Amniotic epithelial cell (primary cell): ENCODE results near the gene ZNF282.
"Not testable (repeated sequence)": the region's sequence is repeated elsewhere in the genome, so short reads cannot be mapped to it uniquely, and the experiment has no call there.

Source experiments
- DNase-seq: peaks from one replicate; pipeline ENCODE4 v3.0.0-alpha.2; 2010; ENCODE audit warnings: low read depth

The ZNF282 gene

DNA sequence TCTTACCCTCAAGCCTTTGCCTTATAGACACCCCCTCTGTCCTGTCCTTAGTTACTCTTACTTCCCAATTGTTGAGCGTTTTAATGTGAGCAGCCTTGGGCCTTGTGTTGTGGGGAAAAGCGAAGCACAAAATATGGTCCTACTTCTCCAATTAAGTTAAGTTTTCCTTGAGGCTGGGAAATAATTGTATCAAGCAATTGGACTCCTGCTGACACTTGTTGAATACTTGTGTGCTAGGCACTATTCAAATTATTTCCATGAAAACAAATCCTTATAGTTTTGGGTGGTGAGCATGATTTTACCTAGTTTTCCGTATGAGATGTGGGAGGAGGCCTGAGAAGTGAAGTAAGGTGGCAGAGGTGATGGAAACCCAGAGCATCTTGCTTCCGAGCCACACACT is 61.2 kb downstream of the ZNF282 start:
- DNase-seq = no peak

- peak; percentile 7 for DNase-seq
Observed at GRCh38 chr7:149257146-149257545, 61.8 kb downstream of the ZNF282 start.

DNA sequence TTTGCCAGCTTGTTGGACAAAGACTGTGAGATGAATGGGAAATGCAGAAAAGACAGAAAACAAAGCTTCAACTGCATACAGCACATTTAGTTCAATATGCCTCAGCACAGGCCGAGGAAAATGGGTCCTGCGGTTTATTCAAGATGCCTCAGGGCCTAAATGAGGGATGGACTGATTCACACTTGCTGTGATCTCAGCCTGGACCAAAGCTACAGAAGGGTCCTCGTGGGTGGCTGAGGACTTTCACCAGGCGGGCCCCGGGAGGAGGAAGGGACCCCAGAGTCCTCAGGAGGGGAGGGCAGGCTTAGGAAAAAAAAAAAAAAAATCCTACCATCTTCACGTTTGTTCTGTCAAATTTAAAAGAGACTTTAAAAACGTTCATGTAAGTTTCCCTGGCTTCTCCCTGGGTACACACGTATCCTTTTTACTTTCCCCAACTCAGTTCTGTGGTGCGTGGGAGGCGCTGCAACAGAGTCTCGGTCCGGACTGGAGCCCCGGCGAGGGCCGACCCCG is 66.0 kb downstream of the ZNF282 start:
- DNase-seq = peak; percentile 60

DNA sequence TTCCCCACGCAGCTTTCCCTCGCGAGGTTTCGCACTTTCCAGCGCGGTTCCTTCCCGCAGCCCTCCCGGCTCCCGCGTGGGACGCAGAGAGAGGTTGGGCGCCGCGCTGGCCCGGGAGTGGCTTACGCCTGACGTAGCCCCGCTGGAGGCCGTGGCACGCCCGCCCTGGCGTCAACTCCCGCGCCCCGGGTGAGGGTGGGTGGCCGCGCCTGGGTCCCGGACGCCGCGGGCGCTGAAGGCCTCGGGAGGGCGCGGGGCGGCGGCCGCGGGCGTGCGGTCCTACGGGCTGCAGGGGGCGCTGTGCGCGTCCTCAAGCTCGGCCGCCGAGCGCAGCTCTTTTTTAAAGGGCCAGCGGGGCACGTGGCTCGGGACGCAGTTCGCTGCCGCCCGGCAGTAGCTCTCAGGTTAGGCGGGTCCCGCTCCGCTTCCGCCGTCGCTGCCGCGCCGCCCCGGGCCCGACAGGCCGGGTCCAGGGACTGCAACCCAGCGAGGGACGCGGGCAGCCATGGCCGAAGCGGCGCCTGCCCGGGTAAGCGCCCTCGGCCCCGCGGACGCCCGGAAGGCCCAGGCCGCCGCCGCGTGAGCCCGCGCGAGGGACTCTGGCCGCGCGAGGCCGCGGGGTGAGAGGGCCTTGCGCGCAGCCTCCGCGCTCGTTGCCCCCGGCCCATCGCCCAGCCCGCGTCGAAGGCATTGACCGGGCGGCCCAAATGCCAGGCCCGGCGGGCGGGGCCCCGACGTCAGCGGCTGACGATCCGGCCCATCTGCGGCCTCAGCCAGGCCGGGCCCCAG is 66.7 kb downstream of the ZNF282 start, which contains the start of gene ZNF783:
Gene ZNF783, plus strand, starts transcription at position 368 of the 789 bp plus-strand sequence. Its CDS starts 138 bp downstream, at position 506.
- peak; percentile 85 for DNase-seq

- no peak for DNase-seq
Observed at GRCh38 chr7:149266451-149266850, 71.1 kb downstream of the ZNF282 start.

DNA sequence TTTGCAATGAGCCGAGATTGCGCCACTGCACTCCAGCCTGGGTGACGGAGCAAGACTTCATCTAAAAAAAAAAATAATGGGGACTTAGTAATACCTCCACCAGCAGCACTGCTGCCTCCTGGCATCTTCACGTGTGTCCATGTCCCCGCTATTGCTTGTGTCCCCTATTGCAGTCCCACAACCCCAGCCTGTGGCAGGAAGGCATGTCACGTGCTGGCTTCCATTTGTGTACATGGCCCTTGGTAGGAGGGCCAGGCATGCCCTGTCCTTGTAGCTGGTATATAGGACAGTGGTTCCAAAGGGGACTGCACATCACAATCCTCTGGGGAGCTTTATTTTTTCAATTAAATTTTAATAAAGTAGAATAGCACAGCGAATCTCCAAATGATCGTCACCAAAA is 72.4 kb downstream of the ZNF282 start:
- no peak for DNase-seq

DNA sequence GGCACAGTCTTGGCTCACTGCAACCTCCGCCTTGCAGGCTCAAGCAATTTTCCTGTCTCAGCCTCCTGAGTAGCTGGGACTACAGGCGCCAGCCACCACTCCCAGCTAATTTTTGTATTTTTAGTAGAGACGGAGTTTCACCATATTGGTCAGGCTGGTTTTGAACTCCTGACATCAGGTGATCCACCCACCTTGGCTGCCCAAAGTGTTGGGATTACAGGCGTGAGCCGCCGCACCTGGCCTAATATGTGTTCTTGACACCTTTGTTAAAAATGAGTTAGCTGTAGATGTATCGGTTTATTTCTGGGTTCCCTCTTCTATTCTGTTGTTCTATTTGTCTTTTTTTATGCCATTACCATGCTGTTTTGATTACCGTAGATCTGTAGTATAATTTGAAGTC is 79.1 kb downstream of the ZNF282 start:
- not testable (repeated sequence) for DNase-seq
